ENCODE measurements around the gene MYL10. TPM values are rescaled to one million over a fixed set of nuclear protein-coding genes. Genes with fewer than 3 reads are reported as not detected.

The MYL10 gene
- total RNA-seq = not detected

- H3K27me3 Mint-ChIP-seq (ENCODE audit: low read depth) = peaks cover 13% of the 10 kb centered on the region
- no peak within 1 kb of the TSS for H3K4me3 Mint-ChIP-seq
- ATAC-seq (no peak), DNase-seq (no peak)
- H3K4me1 Mint-ChIP-seq (ENCODE audit: low read depth) = no peaks in the 10 kb centered on the region
- H3K9me3 Mint-ChIP-seq = peaks cover 4% of the 10 kb centered on the region
- H3K36me3 Mint-ChIP-seq (ENCODE audit: insufficient read depth) = no peaks in the 10 kb centered on the region
These were observed at the start of gene MYL10 for GRCh38 chr7:101629171-101629570. MYL10 (minus strand) TSS chr7:101629296; CDS start chr7:101629118, 178 bp downstream.

- Mint-ChIP-seq H3K4me3 (no peak overlapping the region), H3K36me3 (ENCODE audit: insufficient read depth) (no peaks in the 10 kb centered on the region), H3K9me3 (no peaks in the 10 kb centered on the region), H3K4me1 (ENCODE audit: low read depth) (no peaks in the 10 kb centered on the region), H3K27me3 (ENCODE audit: low read depth) (no peaks in the 10 kb centered on the region)
- no peak for ATAC-seq
- DNase-seq = no peak
These were observed 49.6 kb upstream of the MYL10 start for GRCh38 chr7:101678658-101679057.

GRCh38 chr7:101677797-101678479 lies 48.8 kb upstream of the MYL10 start:
- H3K4me1 Mint-ChIP-seq (ENCODE audit: low read depth) = no peaks in the 10 kb centered on the region
- DNase-seq (no peak), ATAC-seq (no peak)
- H3K27me3 Mint-ChIP-seq (ENCODE audit: low read depth) = no peaks in the 10 kb centered on the region
- no peaks in the 10 kb centered on the region for H3K36me3 Mint-ChIP-seq (ENCODE audit: insufficient read depth)
- H3K9me3 Mint-ChIP-seq = no peaks in the 10 kb centered on the region
- no peak overlapping the region for H3K4me3 Mint-ChIP-seq

- Mint-ChIP-seq H3K9me3 (no peaks in the 10 kb centered on the region), H3K4me1 (ENCODE audit: low read depth) (no peaks in the 10 kb centered on the region), H3K36me3 (ENCODE audit: insufficient read depth) (no peaks in the 10 kb centered on the region), H3K27me3 (ENCODE audit: low read depth) (no peaks in the 10 kb centered on the region), H3K4me3 (no peak overlapping the region)
- ATAC-seq (no peak), DNase-seq (no peak)
These were observed 48.3 kb upstream of the MYL10 start for GRCh38 chr7:101677391-101677790.

- ATAC-seq (no peak), DNase-seq (no peak)
- Mint-ChIP-seq H3K36me3 (ENCODE audit: insufficient read depth) (no peaks in the 10 kb centered on the region), H3K9me3 (no peaks in the 10 kb centered on the region), H3K4me3 (no peak overlapping the region), H3K27me3 (ENCODE audit: low read depth) (no peaks in the 10 kb centered on the region), H3K4me1 (ENCODE audit: low read depth) (no peaks in the 10 kb centered on the region)
These were observed 47.9 kb upstream of the MYL10 start for GRCh38 chr7:101676956-101677355.

GRCh38 chr7:101676062-101676598 lies 47.0 kb upstream of the MYL10 start:
- H3K36me3 Mint-ChIP-seq (ENCODE audit: insufficient read depth) = no peaks in the 10 kb centered on the region
- DNase-seq = no peak
- no peaks in the 10 kb centered on the region for H3K9me3 Mint-ChIP-seq
- no peak overlapping the region for H3K4me3 Mint-ChIP-seq
- ATAC-seq = no peak
- no peaks in the 10 kb centered on the region for H3K27me3 Mint-ChIP-seq (ENCODE audit: low read depth)
- no peaks in the 10 kb centered on the region for H3K4me1 Mint-ChIP-seq (ENCODE audit: low read depth)

- no peak for ATAC-seq
- no peaks in the 10 kb centered on the region for H3K9me3 Mint-ChIP-seq
- no peaks in the 10 kb centered on the region for H3K36me3 Mint-ChIP-seq (ENCODE audit: insufficient read depth)
- no peaks in the 10 kb centered on the region for H3K27me3 Mint-ChIP-seq (ENCODE audit: low read depth)
- H3K4me1 Mint-ChIP-seq (ENCODE audit: low read depth) = no peaks in the 10 kb centered on the region
- DNase-seq = no peak
- no peak overlapping the region for H3K4me3 Mint-ChIP-seq
These were observed 45.3 kb upstream of the MYL10 start for GRCh38 chr7:101674439-101674838.

GRCh38 chr7:101673951-101674350 lies 44.9 kb upstream of the MYL10 start:
- Mint-ChIP-seq H3K27me3 (ENCODE audit: low read depth) (no peaks in the 10 kb centered on the region), H3K9me3 (no peaks in the 10 kb centered on the region), H3K4me3 (no peak overlapping the region), H3K36me3 (ENCODE audit: insufficient read depth) (no peaks in the 10 kb centered on the region), H3K4me1 (ENCODE audit: low read depth) (no peaks in the 10 kb centered on the region)
- ATAC-seq (no peak), DNase-seq (no peak)

- H3K36me3 Mint-ChIP-seq (ENCODE audit: insufficient read depth) = no peaks in the 10 kb centered on the region
- no peaks in the 10 kb centered on the region for H3K27me3 Mint-ChIP-seq (ENCODE audit: low read depth)
- ATAC-seq (no peak), DNase-seq (no peak)
- H3K4me1 Mint-ChIP-seq (ENCODE audit: low read depth) = no peaks in the 10 kb centered on the region
- H3K9me3 Mint-ChIP-seq = no peaks in the 10 kb centered on the region
- H3K4me3 Mint-ChIP-seq = no peak overlapping the region
These were observed 44.2 kb upstream of the MYL10 start for GRCh38 chr7:101673315-101673714.

GRCh38 chr7:101671371-101672356 lies 42.6 kb upstream of the MYL10 start:
- ATAC-seq = no peak
- H3K27me3 Mint-ChIP-seq (ENCODE audit: low read depth) = no peaks in the 10 kb centered on the region
- H3K36me3 Mint-ChIP-seq (ENCODE audit: insufficient read depth) = no peaks in the 10 kb centered on the region
- H3K4me3 Mint-ChIP-seq = no peak overlapping the region
- no peaks in the 10 kb centered on the region for H3K4me1 Mint-ChIP-seq (ENCODE audit: low read depth)
- H3K9me3 Mint-ChIP-seq = no peaks in the 10 kb centered on the region
- no peak for DNase-seq

- no peaks in the 10 kb centered on the region for H3K9me3 Mint-ChIP-seq
- DNase-seq = no peak
- no peaks in the 10 kb centered on the region for H3K36me3 Mint-ChIP-seq (ENCODE audit: insufficient read depth)
- ATAC-seq = no peak
- H3K4me3 Mint-ChIP-seq = no peak overlapping the region
- no peaks in the 10 kb centered on the region for H3K4me1 Mint-ChIP-seq (ENCODE audit: low read depth)
- peaks cover 2% of the 10 kb centered on the region for H3K27me3 Mint-ChIP-seq (ENCODE audit: low read depth)
These were observed 40.2 kb upstream of the MYL10 start for GRCh38 chr7:101669307-101669706.

- DNase-seq = no peak
These were observed 39.6 kb upstream of the MYL10 start for GRCh38 chr7:101668726-101669125.

GRCh38 chr7:101667920-101668319 lies 38.8 kb upstream of the MYL10 start:
- Mint-ChIP-seq H3K4me3 (no peak overlapping the region), H3K27me3 (ENCODE audit: low read depth) (peaks cover 2% of the 10 kb centered on the region), H3K4me1 (ENCODE audit: low read depth) (no peaks in the 10 kb centered on the region), H3K36me3 (ENCODE audit: insufficient read depth) (no peaks in the 10 kb centered on the region), H3K9me3 (peaks cover 3% of the 10 kb centered on the region)
- ATAC-seq = no peak
- DNase-seq = no peak

More at GRCh38 chr7:101668726-101669125, 39.6 kb upstream of the MYL10 start:
- H3K4me3 Mint-ChIP-seq = no peak overlapping the region
- no peaks in the 10 kb centered on the region for H3K9me3 Mint-ChIP-seq
- H3K36me3 Mint-ChIP-seq (ENCODE audit: insufficient read depth) = no peaks in the 10 kb centered on the region
- H3K27me3 Mint-ChIP-seq (ENCODE audit: low read depth) = peaks cover 2% of the 10 kb centered on the region
- no peaks in the 10 kb centered on the region for H3K4me1 Mint-ChIP-seq (ENCODE audit: low read depth)
- ATAC-seq = no peak

- Mint-ChIP-seq H3K4me3 (no peak overlapping the region), H3K9me3 (peaks cover 4% of the 10 kb centered on the region), H3K4me1 (ENCODE audit: low read depth) (no peaks in the 10 kb centered on the region), H3K27me3 (ENCODE audit: low read depth) (peaks cover 2% of the 10 kb centered on the region), H3K36me3 (ENCODE audit: insufficient read depth) (no peaks in the 10 kb centered on the region)
- DNase-seq (no peak), ATAC-seq (no peak)
These were observed 38.3 kb upstream of the MYL10 start for GRCh38 chr7:101667399-101667798.
